Measurements from ENCODE around the gene ARHGAP24. TPM values are rescaled to one million over a fixed set of nuclear protein-coding genes. Genes with fewer than 3 reads are reported as not detected.

ARHGAP24 gene
- total and polyA plus RNA-seq, 2 donors (not counting 1 experiment from before 2014, with no cell fraction given) = 48.4 to 141 TPM

- ChIA-PET CTCF (interaction anchor here (0.9 kb wide), 2 partner anchors 11 to 12 kb away, joined by 3 to 4 read pairs; no protein-coding TSS in a partner anchor), POLR2A (interaction anchor here (0.6 to 1.5 kb wide), 3 partner anchors 11 to 19 kb away, joined by 3 to 6 read pairs (median 3); no protein-coding TSS in a partner anchor)
- Histone ChIP-seq H3K9ac (ENCODE audit: low read length) (no peak overlapping the region), H4K20me1 (ENCODE audit: control insufficient read depth, insufficient read depth, low read length, poor library complexity, severe bottlenecking) (no peaks in the 10 kb centered on the region), H3K27ac (ENCODE audit: low read length in 2 of 2) (peak overlapping the region in 1 of 2 donors; percentile 74), H3K36me3 (replicated peaks in 1 of 2; ENCODE audit: control extremely low read depth in 1 of 2, control insufficient read depth in 1 of 2, extremely low read depth in 1 of 2, insufficient read depth in 2 of 2, low read length in 1 of 2) (peaks cover 0 to 5% of the 10 kb centered on the region in 2 experiments), H3K9me3 (ENCODE audit: control extremely low read depth in 1 of 3, control insufficient read depth in 2 of 3, insufficient read depth in 1 of 3, low read length in 2 of 3) (no peaks in the 10 kb centered on the region), H3K4me3 (ENCODE audit: control extremely low read depth in 1 of 5, extremely low read depth in 1 of 5, insufficient read depth in 1 of 5, low read depth in 2 of 5, low read length in 4 of 5) (peak overlapping the region in 1 of 5 experiments; percentile 70), H3K27me3 (replicated peaks in 1 of 4; ENCODE audit: control extremely low read depth in 1 of 4, control insufficient read depth in 3 of 4, insufficient read depth in 4 of 4, low read length in 3 of 4) (no peaks in the 10 kb centered on the region), H3K79me2 (ENCODE audit: control insufficient read depth, insufficient read depth, low read length) (peaks cover 87% of the 10 kb centered on the region), H3K4me2 (replicated peaks; ENCODE audit: low read depth, low read length, poor library complexity, severe bottlenecking) (peak overlapping the region; percentile 74), H3K4me1 (ENCODE audit: control insufficient read depth in 2 of 2, insufficient read depth in 2 of 2, low read length in 2 of 2) (peaks cover 47 to 59% of the 10 kb centered on the region in 2 donors), H2AFZ (ENCODE audit: insufficient read depth, low read depth, low read length, poor library complexity, severe bottlenecking) (no peak overlapping the region)
- H3K9me3 Mint-ChIP-seq (ENCODE audit: insufficient read depth) = no peaks in the 10 kb centered on the region
- WGBS (ENCODE audit: insufficient coverage) = no CpG with 5 or more reads among the region's 2 CpGs
- no peak for TF ChIP-seq CTCF (IDR thresholded peaks at IDR 0.05)
- no peak for TF ChIP-seq EZH2 (IDR thresholded peaks at IDR 0.05; ENCODE audit: borderline replicate concordance, insufficient read depth, low read depth, low read length, poor library complexity, severe bottlenecking)
- H3K27ac Mint-ChIP-seq = no peak overlapping the region
- no peaks in the 10 kb centered on the region for H3K27me3 Mint-ChIP-seq
- no peak for ATAC-seq (ENCODE audit: low read depth)
- no peak for DNase-seq
- H3K4me3 Mint-ChIP-seq = peak overlapping the region; percentile 29
- peaks cover 73% of the 10 kb centered on the region for H3K4me1 Mint-ChIP-seq
- intact Hi-C loops (cut with micrococcal nuclease) = loop anchor here (5.0 kb wide), 3 partner anchors 34 to 179 kb away; no protein-coding TSS in a partner anchor
Observed at GRCh38 chr4:85478576-85478975, 3.6 kb downstream of the ARHGAP24 start.

- H3K4me1 Mint-ChIP-seq = peaks cover 59% of the 10 kb centered on the region
- intact Hi-C loops (cut with micrococcal nuclease) = no loop called here
- Histone ChIP-seq H3K9ac (ENCODE audit: low read length) (no peak overlapping the region), H3K4me1 (ENCODE audit: control insufficient read depth in 2 of 2, insufficient read depth in 2 of 2, low read length in 2 of 2) (peaks cover 36 to 44% of the 10 kb centered on the region in 2 donors), H3K27ac (ENCODE audit: low read length in 2 of 2) (peak overlapping the region; percentile 13 to 67), H2AFZ (ENCODE audit: insufficient read depth, low read depth, low read length, poor library complexity, severe bottlenecking) (peak overlapping the region; percentile 18), H3K27me3 (replicated peaks in 1 of 4; ENCODE audit: control extremely low read depth in 1 of 4, control insufficient read depth in 3 of 4, insufficient read depth in 4 of 4, low read length in 3 of 4) (no peaks in the 10 kb centered on the region), H3K36me3 (replicated peaks in 1 of 2; ENCODE audit: control extremely low read depth in 1 of 2, control insufficient read depth in 1 of 2, extremely low read depth in 1 of 2, insufficient read depth in 2 of 2, low read length in 1 of 2) (peaks cover 0 to 5% of the 10 kb centered on the region in 2 experiments), H4K20me1 (ENCODE audit: control insufficient read depth, insufficient read depth, low read length, poor library complexity, severe bottlenecking) (no peaks in the 10 kb centered on the region), H3K9me3 (ENCODE audit: control extremely low read depth in 1 of 3, control insufficient read depth in 2 of 3, insufficient read depth in 1 of 3, low read length in 2 of 3) (no peaks in the 10 kb centered on the region), H3K4me2 (replicated peaks; ENCODE audit: low read depth, low read length, poor library complexity, severe bottlenecking) (peak overlapping the region; percentile 36), H3K79me2 (ENCODE audit: control insufficient read depth, insufficient read depth, low read length) (peaks cover 90% of the 10 kb centered on the region), H3K4me3 (ENCODE audit: control extremely low read depth in 1 of 5, extremely low read depth in 1 of 5, insufficient read depth in 1 of 5, low read depth in 2 of 5, low read length in 4 of 5) (no peak overlapping the region)
- peak overlapping the region; percentile 72 for H3K27ac Mint-ChIP-seq
- no peaks in the 10 kb centered on the region for H3K27me3 Mint-ChIP-seq
- CTCF ChIA-PET = interaction anchor here (1.0 to 1.6 kb wide), 2 partner anchors 8 to 265 kb away, joined by 3 to 4 read pairs; no protein-coding TSS in a partner anchor
- H3K9me3 Mint-ChIP-seq (ENCODE audit: insufficient read depth) = no peaks in the 10 kb centered on the region
- no peak for TF ChIP-seq EZH2 (IDR thresholded peaks at IDR 0.05; ENCODE audit: borderline replicate concordance, insufficient read depth, low read depth, low read length, poor library complexity, severe bottlenecking)
- no peak for TF ChIP-seq CTCF (IDR thresholded peaks at IDR 0.05)
- POLR2A ChIA-PET = no interaction called here
- ATAC-seq (ENCODE audit: low read depth) (no peak), DNase-seq (peak; percentile 48)
- peak overlapping the region; percentile 55 for H3K4me3 Mint-ChIP-seq
- 72% methylated on average over 2 of the region's 5 CpGs for WGBS (ENCODE audit: insufficient coverage)
Observed at GRCh38 chr4:85482010-85482738, 7.2 kb downstream of the ARHGAP24 start.
